Measurements from ENCODE around the gene DCDC1.

GRCh38 chr11:31114442-31114841 lies 255.1 kb downstream of the DCDC1 start:
- no peak for TF ChIP-seq CTCF (IDR thresholded peaks at IDR 0.05)
- TF ChIP-seq POLR2A (IDR thresholded peaks at IDR 0.05) = no peak
